ENCODE measurements around the gene POLR2C.

POLR2C gene

DNA sequence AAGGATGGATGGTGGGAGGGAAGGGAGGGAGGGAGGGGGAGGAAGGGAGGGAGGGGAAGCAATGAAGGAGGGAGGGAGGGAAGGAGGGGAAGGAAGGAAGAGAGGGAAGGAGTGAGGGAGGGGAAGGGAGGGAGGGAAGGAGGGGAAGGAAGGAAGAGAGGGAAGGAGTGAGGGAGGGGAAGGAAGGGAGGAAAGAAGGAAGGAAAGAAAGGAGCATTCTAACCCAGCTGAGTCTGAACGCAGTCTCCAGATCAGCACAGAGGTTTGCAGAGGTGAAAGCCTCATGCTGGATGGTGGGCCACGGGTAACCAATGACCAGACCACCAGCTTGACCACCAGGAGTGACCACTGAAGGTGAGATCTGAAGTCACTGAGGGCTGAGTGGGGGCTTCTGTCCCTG lies 39.3 kb upstream of the POLR2C start:
- H3K27ac ChIP-seq, result no peak overlapping the region
- no peak for DNase-seq (ENCODE audit: low spot score)
- CTCF ChIA-PET, result interaction anchor here (0.6 to 1.8 kb wide), 3 partner anchors 14 to 123 kb away, joined by 3 to 11 read pairs (median 4); no protein-coding TSS in a partner anchor
- POLR2A ChIA-PET (ENCODE audit: low non-redundant PET), result no interaction called here
- TF ChIP-seq, protein P1, sequence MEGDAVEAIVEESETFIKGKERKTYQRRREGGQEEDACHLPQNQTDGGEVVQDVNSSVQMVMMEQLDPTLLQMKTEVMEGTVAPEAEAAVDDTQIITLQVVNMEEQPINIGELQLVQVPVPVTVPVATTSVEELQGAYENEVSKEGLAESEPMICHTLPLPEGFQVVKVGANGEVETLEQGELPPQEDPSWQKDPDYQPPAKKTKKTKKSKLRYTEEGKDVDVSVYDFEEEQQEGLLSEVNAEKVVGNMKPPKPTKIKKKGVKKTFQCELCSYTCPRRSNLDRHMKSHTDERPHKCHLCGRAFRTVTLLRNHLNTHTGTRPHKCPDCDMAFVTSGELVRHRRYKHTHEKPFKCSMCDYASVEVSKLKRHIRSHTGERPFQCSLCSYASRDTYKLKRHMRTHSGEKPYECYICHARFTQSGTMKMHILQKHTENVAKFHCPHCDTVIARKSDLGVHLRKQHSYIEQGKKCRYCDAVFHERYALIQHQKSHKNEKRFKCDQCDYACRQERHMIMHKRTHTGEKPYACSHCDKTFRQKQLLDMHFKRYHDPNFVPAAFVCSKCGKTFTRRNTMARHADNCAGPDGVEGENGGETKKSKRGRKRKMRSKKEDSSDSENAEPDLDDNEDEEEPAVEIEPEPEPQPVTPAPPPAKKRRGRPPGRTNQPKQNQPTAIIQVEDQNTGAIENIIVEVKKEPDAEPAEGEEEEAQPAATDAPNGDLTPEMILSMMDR (conservative IDR thresholded peaks at IDR 0.05; ENCODE audit: low read depth), result no peak

DNA sequence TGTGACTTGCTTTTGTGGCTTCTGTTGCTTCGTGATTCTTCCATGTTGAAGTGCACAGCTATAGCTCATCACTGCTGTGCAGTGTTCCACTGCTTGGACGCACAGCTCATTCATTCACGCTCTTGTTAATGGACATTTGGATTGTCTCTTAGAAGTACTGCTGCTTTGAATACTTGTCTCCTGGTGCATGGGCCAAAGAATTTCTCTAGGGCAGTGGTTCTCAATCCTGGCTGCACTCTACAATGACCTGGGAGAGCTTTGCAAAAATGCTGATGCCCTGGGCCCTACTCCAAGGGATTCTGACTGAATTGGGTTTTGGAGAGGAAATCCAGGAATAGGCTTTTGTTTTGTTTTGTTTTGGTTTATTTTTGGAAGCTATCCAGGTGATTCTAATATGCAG lies 37.9 kb upstream of the POLR2C start:
- ChIA-PET POLR2A (ENCODE audit: low non-redundant PET) (no interaction called here), CTCF (no interaction called here)
- DNase-seq (ENCODE audit: low spot score), result no peak
- TF ChIP-seq, protein P1 (conservative IDR thresholded peaks at IDR 0.05; ENCODE audit: low read depth), result no peak
- H3K27ac ChIP-seq, result no peak overlapping the region

DNA sequence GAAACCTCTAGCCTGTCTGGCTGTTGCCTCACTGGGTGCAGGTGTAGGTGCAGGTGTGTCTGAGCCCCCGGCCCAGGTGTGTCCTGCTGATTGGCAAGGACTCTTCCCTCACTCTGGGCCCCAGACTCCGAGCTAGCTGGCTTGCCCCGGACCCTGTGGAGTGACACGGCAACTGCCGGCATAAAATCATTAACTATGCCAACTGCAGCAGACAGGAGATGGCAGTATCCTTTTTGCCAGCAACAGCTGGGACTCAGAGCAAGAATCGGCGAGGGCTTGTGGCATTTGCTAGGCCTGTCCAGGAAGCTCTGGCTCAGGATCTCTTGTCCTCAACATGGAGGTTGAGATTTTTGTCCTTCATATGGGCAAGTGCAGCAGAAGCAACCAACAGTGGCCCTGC lies 36.1 kb upstream of the POLR2C start:
- TF ChIP-seq, protein P1 (conservative IDR thresholded peaks at IDR 0.05; ENCODE audit: low read depth), result no peak
- no peak for DNase-seq (ENCODE audit: low spot score)
- CTCF ChIA-PET, result interaction anchor here (0.6 to 0.7 kb wide), 2 partner anchors 15 to 178 kb away, joined by 3 read pairs; no protein-coding TSS in a partner anchor
- POLR2A ChIA-PET (ENCODE audit: low non-redundant PET), result no interaction called here
- peak overlapping the region; percentile 20; the same call in 1 of the 2 replicates for H3K27ac ChIP-seq

DNA sequence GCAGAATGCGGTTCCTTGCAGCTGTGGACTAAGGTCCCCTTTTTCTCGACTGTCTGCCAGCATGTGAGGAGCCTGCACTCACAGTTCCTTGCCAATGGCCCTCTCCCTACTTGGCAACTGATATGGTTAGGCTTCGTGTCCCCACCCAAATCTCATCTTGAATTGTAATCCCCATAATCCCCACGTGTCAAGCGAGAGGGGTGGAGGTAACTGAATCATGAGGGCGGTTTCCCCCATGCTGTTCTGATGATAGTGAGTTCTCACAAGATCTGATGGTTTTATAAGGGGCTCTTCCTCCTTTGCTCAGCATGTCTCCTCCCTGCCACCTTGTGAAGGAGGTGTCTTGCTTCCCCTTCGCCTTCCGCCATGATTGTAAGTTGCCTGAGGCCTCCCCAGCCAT lies 35.2 kb upstream of the POLR2C start:
- ChIA-PET CTCF (no interaction called here), POLR2A (ENCODE audit: low non-redundant PET) (no interaction called here)
- TF ChIP-seq, protein P1 (conservative IDR thresholded peaks at IDR 0.05; ENCODE audit: low read depth), result no peak
- no peak for DNase-seq (ENCODE audit: low spot score)
- H3K27ac ChIP-seq, result peak overlapping the region; percentile 20

DNA sequence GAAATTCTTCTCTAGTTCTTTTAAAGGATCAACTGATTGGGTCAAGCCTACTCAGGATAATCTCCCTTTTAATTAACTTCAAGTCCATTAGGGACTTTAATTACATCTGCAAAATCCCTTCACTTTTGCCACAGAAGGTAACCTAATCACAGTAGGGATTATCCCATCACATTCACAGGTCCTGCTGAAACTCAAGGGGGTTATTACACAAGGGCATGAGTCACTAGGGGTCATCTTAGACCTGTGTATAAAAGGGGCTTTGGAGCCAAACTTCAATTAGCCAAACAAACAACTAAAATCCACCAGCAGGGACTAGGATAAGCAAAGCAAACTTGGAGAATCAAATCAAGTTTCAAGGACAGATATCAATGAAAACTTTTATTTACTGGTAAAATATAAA lies 34.7 kb upstream of the POLR2C start:
- CTCF ChIA-PET, result no interaction called here
- TF ChIP-seq, protein P1 (conservative IDR thresholded peaks at IDR 0.05; ENCODE audit: low read depth), result no peak

DNA sequence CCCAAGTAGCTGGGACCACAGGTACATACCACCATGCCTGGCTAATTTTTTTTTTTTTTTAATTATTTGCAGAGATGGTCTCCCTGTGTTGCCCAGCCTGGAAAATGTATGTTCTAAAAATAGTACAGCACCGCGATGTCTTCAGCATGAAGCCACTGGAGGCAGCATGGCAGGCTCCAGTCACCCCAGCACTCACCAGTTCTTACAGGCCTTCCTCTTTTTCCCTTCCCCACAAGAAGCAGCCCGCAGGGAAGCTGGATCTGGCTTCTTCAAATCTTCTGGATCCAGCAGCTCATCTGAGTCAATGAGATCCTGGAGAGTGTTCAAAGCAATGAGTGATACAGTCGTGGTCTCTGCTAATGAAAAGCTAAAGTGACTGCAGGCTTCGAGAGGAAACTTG lies 31.5 kb upstream of the POLR2C start:
- ChIA-PET POLR2A (ENCODE audit: low non-redundant PET) (no interaction called here), CTCF (no interaction called here)
- no peak overlapping the region for H3K27ac ChIP-seq
- no peak for DNase-seq (ENCODE audit: low spot score)
- TF ChIP-seq, protein P1 (conservative IDR thresholded peaks at IDR 0.05; ENCODE audit: low read depth), result no peak

More for the DNA sequence above, 34.7 kb upstream of the POLR2C start:
- no peak for DNase-seq (ENCODE audit: low spot score)
- POLR2A ChIA-PET (ENCODE audit: low non-redundant PET), result no interaction called here
- no peak overlapping the region for H3K27ac ChIP-seq

DNA sequence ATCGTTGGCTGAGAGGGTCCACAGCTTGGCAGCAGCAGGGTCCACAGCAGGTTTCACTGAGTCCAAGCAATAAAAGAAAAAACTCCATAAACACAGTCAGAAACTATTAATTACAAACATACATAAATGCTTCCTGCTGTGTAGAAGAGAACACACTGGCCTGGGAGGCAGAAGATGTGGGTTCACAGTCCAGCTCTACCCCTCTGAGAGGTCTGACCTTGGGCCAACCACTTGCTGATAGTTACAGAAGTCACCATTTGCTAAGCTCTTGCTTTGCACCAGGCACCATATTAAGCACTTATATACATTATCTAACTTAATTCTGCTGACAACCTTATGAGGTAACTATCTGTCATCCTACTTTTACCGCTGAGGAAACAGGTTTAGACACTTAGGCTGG lies 30.0 kb upstream of the POLR2C start:
- no peak for DNase-seq (ENCODE audit: low spot score)
- no peak overlapping the region for H3K27ac ChIP-seq
- POLR2A ChIA-PET (ENCODE audit: low non-redundant PET), result no interaction called here
- CTCF ChIA-PET, result interaction anchor here (1.0 to 1.5 kb wide), 2 partner anchors 10 to 12 kb away, joined by 5 to 6 read pairs; no protein-coding TSS in a partner anchor
- TF ChIP-seq, protein P1 (conservative IDR thresholded peaks at IDR 0.05; ENCODE audit: low read depth), result no peak

Measured in RWPE1 (cell line).